HL-60 (cell line): ENCODE data around the gene CNNM3.

Source experiments
- CTCF ChIP-seq: IDR thresholded peaks from one replicate; pipeline ENCODE4 v1.5.1; 2011; ENCODE audit warnings: low read length, control low read depth, inconsistent platforms; ENCODE audit not compliant: insufficient read depth
- GABPA ChIP-seq: IDR thresholded peaks from 2 replicates; pipeline ENCODE4 v1.6.1; 2012; ENCODE audit warnings: low read depth
- POLR2AphosphoS5 ChIP-seq: IDR thresholded peaks from 2 replicates; pipeline ENCODE4 v1.6.1; 2012; ENCODE audit warnings: low read depth
- SPI1 ChIP-seq: IDR thresholded peaks from 2 replicates; pipeline ENCODE4 v1.6.1; 2012; ENCODE audit warnings: low read depth, mild to moderate bottlenecking, borderline replicate concordance

GRCh38 chr2:96789245-96789617 is 26.8 kb upstream of the CNNM3 start:
- TF ChIP-seq CTCF (no peak), POLR2AphosphoS5 (no peak), SPI1 (no peak), GABPA (no peak)
